Measurements from ENCODE around the gene JAZF1.

JAZF1 gene

GRCh38 chr7:28075674-28076358 lies 104.8 kb downstream of the JAZF1 start:
- DNase-seq: no peak
- H3K36me3 ChIP-seq (ENCODE audit: control insufficient read depth in 1 of 2, insufficient read depth in 2 of 2, low read depth in 1 of 2, low read length in 2 of 2): no peaks in the 10 kb centered on the region
- H3K18ac ChIP-seq (ENCODE audit: low read depth in 1 of 2, low read length in 2 of 2): no peak overlapping the region
- no peak overlapping the region for H2BK120ac ChIP-seq (ENCODE audit: low read depth, low read length)
- no peak overlapping the region for H3K4me3 ChIP-seq (ENCODE audit: insufficient read depth in 1 of 2, low read depth in 1 of 2, low read length in 2 of 2)
- H4K8ac ChIP-seq (ENCODE audit: low read length): no peak overlapping the region
- H2BK15ac ChIP-seq (ENCODE audit: low read depth, poor library complexity, severe bottlenecking): no peak overlapping the region
- no peak overlapping the region for H3K14ac ChIP-seq (ENCODE audit: low read length in 2 of 2)
- H3K79me1 ChIP-seq (replicated peaks; ENCODE audit: low read length, poor library complexity, severe bottlenecking): peaks cover 20% of the 10 kb centered on the region
- H2BK12ac ChIP-seq (ENCODE audit: low read length in 2 of 2): no peak overlapping the region
- no peaks in the 10 kb centered on the region for H3K4me1 ChIP-seq (ENCODE audit: control insufficient read depth, insufficient read depth, low read depth, low read length)
- no peak overlapping the region for H2AFZ ChIP-seq (ENCODE audit: low read depth, low read length)
- no peak overlapping the region for H3K27ac ChIP-seq (ENCODE audit: low read length, poor library complexity, severe bottlenecking)
- H3K4ac ChIP-seq (ENCODE audit: low read depth in 1 of 2, low read length in 2 of 2): no peak overlapping the region
- H3K4me2 ChIP-seq (ENCODE audit: low read length, poor library complexity, severe bottlenecking): no peak overlapping the region
- H4K91ac ChIP-seq (ENCODE audit: low read length): no peak overlapping the region
- 66% methylated on average over 3 of the region's 3 CpGs for WGBS
- H3K27me3 ChIP-seq (ENCODE audit: control insufficient read depth in 1 of 2, insufficient read depth in 1 of 2, low read length in 2 of 2): no peaks in the 10 kb centered on the region
- H2BK5ac ChIP-seq (ENCODE audit: low read depth, low read length, poor library complexity, severe bottlenecking): no peak overlapping the region
- H3K9me3 ChIP-seq (ENCODE audit: control insufficient read depth, low read length): no peaks in the 10 kb centered on the region
- peak overlapping the region; percentile 47 for H3K9ac ChIP-seq (ENCODE audit: low read length)
- H3K23ac ChIP-seq (ENCODE audit: low read length in 2 of 2): no peak overlapping the region
- H2AK5ac ChIP-seq (ENCODE audit: low read length, severe bottlenecking): no peak overlapping the region

- Histone ChIP-seq H2BK5ac (ENCODE audit: low read depth, low read length, poor library complexity, severe bottlenecking) (no peak overlapping the region), H3K79me1 (replicated peaks; ENCODE audit: low read length, poor library complexity, severe bottlenecking) (peaks cover 26% of the 10 kb centered on the region), H3K36me3 (ENCODE audit: control insufficient read depth in 1 of 2, insufficient read depth in 2 of 2, low read depth in 1 of 2, low read length in 2 of 2) (peaks cover 0 to 3% of the 10 kb centered on the region in 2 experiments), H3K4me1 (ENCODE audit: control insufficient read depth, insufficient read depth, low read depth, low read length) (no peaks in the 10 kb centered on the region), H3K4me3 (ENCODE audit: insufficient read depth in 1 of 2, low read depth in 1 of 2, low read length in 2 of 2) (no peak overlapping the region), H2BK120ac (ENCODE audit: low read depth, low read length) (no peak overlapping the region), H4K8ac (ENCODE audit: low read length) (no peak overlapping the region), H3K4me2 (ENCODE audit: low read length, poor library complexity, severe bottlenecking) (no peak overlapping the region), H2AK5ac (ENCODE audit: low read length, severe bottlenecking) (no peak overlapping the region), H3K14ac (ENCODE audit: low read length in 2 of 2) (no peak overlapping the region), H2BK15ac (ENCODE audit: low read depth, poor library complexity, severe bottlenecking) (no peak overlapping the region), H2AFZ (ENCODE audit: low read depth, low read length) (no peak overlapping the region), H3K9me3 (ENCODE audit: control insufficient read depth, low read length) (no peaks in the 10 kb centered on the region), H3K23ac (ENCODE audit: low read length in 2 of 2) (no peak overlapping the region), H3K9ac (ENCODE audit: low read length) (no peak overlapping the region), H4K91ac (ENCODE audit: low read length) (no peak overlapping the region), H3K27me3 (ENCODE audit: control insufficient read depth in 1 of 2, insufficient read depth in 1 of 2, low read length in 2 of 2) (no peaks in the 10 kb centered on the region), H3K18ac (ENCODE audit: low read depth in 1 of 2, low read length in 2 of 2) (peak overlapping the region in 1 of 2 experiments; percentile 25), H3K27ac (ENCODE audit: low read length, poor library complexity, severe bottlenecking) (no peak overlapping the region), H3K4ac (ENCODE audit: low read depth in 1 of 2, low read length in 2 of 2) (peak overlapping the region in 1 of 2 experiments; percentile 30), H2BK12ac (ENCODE audit: low read length in 2 of 2) (peak overlapping the region in 1 of 2 experiments; percentile 83)
- WGBS: 87% methylated on average over 3 of the region's 8 CpGs
- no peak for DNase-seq
Measured at GRCh38 chr7:28072876-28073514, 107.6 kb downstream of the JAZF1 start.

- no peak overlapping the region for H2AFZ ChIP-seq (ENCODE audit: low read depth, low read length)
- no peak overlapping the region for H2BK15ac ChIP-seq (ENCODE audit: low read depth, poor library complexity, severe bottlenecking)
- 98% methylated on average over 5 of the region's 6 CpGs for WGBS
- H3K27me3 ChIP-seq (ENCODE audit: control insufficient read depth in 1 of 2, insufficient read depth in 1 of 2, low read length in 2 of 2): no peaks in the 10 kb centered on the region
- no peak overlapping the region for H3K18ac ChIP-seq (ENCODE audit: low read depth in 1 of 2, low read length in 2 of 2)
- no peak overlapping the region for H2BK5ac ChIP-seq (ENCODE audit: low read depth, low read length, poor library complexity, severe bottlenecking)
- H2BK12ac ChIP-seq (ENCODE audit: low read length in 2 of 2): no peak overlapping the region
- H3K23ac ChIP-seq (ENCODE audit: low read length in 2 of 2): no peak overlapping the region
- H2AK5ac ChIP-seq (ENCODE audit: low read length, severe bottlenecking): no peak overlapping the region
- peak overlapping the region in 1 of 2 experiments; percentile 42 for H3K4me3 ChIP-seq (ENCODE audit: insufficient read depth in 1 of 2, low read depth in 1 of 2, low read length in 2 of 2)
- DNase-seq: no peak
- H3K9me3 ChIP-seq (ENCODE audit: control insufficient read depth, low read length): no peaks in the 10 kb centered on the region
- no peak overlapping the region for H3K4ac ChIP-seq (ENCODE audit: low read depth in 1 of 2, low read length in 2 of 2)
- no peak overlapping the region for H2BK120ac ChIP-seq (ENCODE audit: low read depth, low read length)
- no peak overlapping the region for H4K8ac ChIP-seq (ENCODE audit: low read length)
- peaks cover 24% of the 10 kb centered on the region for H3K79me1 ChIP-seq (replicated peaks; ENCODE audit: low read length, poor library complexity, severe bottlenecking)
- no peak overlapping the region for H3K27ac ChIP-seq (ENCODE audit: low read length, poor library complexity, severe bottlenecking)
- peaks cover 2% of the 10 kb centered on the region for H3K4me1 ChIP-seq (ENCODE audit: control insufficient read depth, insufficient read depth, low read depth, low read length)
- H4K91ac ChIP-seq (ENCODE audit: low read length): no peak overlapping the region
- H3K36me3 ChIP-seq (ENCODE audit: control insufficient read depth in 1 of 2, insufficient read depth in 2 of 2, low read depth in 1 of 2, low read length in 2 of 2): peaks cover 0 to 3% of the 10 kb centered on the region in 2 experiments
- peak overlapping the region; percentile 82 for H3K9ac ChIP-seq (ENCODE audit: low read length)
- H3K4me2 ChIP-seq (ENCODE audit: low read length, poor library complexity, severe bottlenecking): no peak overlapping the region
- no peak overlapping the region for H3K14ac ChIP-seq (ENCODE audit: low read length in 2 of 2)
Measured at GRCh38 chr7:28071570-28071969, 109.0 kb downstream of the JAZF1 start.

- 80% methylated on average over 8 of the region's 9 CpGs for WGBS
- Histone ChIP-seq H4K8ac (ENCODE audit: low read length) (no peak overlapping the region), H2BK5ac (ENCODE audit: low read depth, low read length, poor library complexity, severe bottlenecking) (no peak overlapping the region), H2BK12ac (ENCODE audit: low read length in 2 of 2) (no peak overlapping the region), H3K4me2 (ENCODE audit: low read length, poor library complexity, severe bottlenecking) (no peak overlapping the region), H3K36me3 (ENCODE audit: control insufficient read depth in 1 of 2, insufficient read depth in 2 of 2, low read depth in 1 of 2, low read length in 2 of 2) (peaks cover 0 to 3% of the 10 kb centered on the region in 2 experiments), H2BK15ac (ENCODE audit: low read depth, poor library complexity, severe bottlenecking) (no peak overlapping the region), H2BK120ac (ENCODE audit: low read depth, low read length) (no peak overlapping the region), H3K23ac (ENCODE audit: low read length in 2 of 2) (no peak overlapping the region), H3K9me3 (ENCODE audit: control insufficient read depth, low read length) (no peaks in the 10 kb centered on the region), H3K79me1 (replicated peaks; ENCODE audit: low read length, poor library complexity, severe bottlenecking) (peaks cover 24% of the 10 kb centered on the region), H3K9ac (ENCODE audit: low read length) (peak overlapping the region; percentile 82), H3K4me1 (ENCODE audit: control insufficient read depth, insufficient read depth, low read depth, low read length) (peaks cover 3% of the 10 kb centered on the region), H3K14ac (ENCODE audit: low read length in 2 of 2) (no peak overlapping the region), H3K4me3 (ENCODE audit: insufficient read depth in 1 of 2, low read depth in 1 of 2, low read length in 2 of 2) (peak overlapping the region in 1 of 2 experiments; percentile 42), H4K91ac (ENCODE audit: low read length) (no peak overlapping the region), H3K27me3 (ENCODE audit: control insufficient read depth in 1 of 2, insufficient read depth in 1 of 2, low read length in 2 of 2) (no peaks in the 10 kb centered on the region), H3K18ac (ENCODE audit: low read depth in 1 of 2, low read length in 2 of 2) (no peak overlapping the region), H3K27ac (ENCODE audit: low read length, poor library complexity, severe bottlenecking) (no peak overlapping the region), H2AK5ac (ENCODE audit: low read length, severe bottlenecking) (no peak overlapping the region), H2AFZ (ENCODE audit: low read depth, low read length) (no peak overlapping the region), H3K4ac (ENCODE audit: low read depth in 1 of 2, low read length in 2 of 2) (no peak overlapping the region)
- DNase-seq: no peak
Measured at GRCh38 chr7:28070297-28071055, 110.1 kb downstream of the JAZF1 start.
